ENCODE data around the gene LRRC40. TPM values are rescaled to one million over a fixed set of nuclear protein-coding genes. Genes with fewer than 3 reads are reported as not detected.
A peak's percentile ranks its signal among the peaks of the same experiment; 100 is the strongest.

The LRRC40 gene
- total and polyA plus RNA-seq, 2 donors (not counting 1 experiment from before 2014, with no cell fraction given), result 16.5 to 24.2 TPM

DNA sequence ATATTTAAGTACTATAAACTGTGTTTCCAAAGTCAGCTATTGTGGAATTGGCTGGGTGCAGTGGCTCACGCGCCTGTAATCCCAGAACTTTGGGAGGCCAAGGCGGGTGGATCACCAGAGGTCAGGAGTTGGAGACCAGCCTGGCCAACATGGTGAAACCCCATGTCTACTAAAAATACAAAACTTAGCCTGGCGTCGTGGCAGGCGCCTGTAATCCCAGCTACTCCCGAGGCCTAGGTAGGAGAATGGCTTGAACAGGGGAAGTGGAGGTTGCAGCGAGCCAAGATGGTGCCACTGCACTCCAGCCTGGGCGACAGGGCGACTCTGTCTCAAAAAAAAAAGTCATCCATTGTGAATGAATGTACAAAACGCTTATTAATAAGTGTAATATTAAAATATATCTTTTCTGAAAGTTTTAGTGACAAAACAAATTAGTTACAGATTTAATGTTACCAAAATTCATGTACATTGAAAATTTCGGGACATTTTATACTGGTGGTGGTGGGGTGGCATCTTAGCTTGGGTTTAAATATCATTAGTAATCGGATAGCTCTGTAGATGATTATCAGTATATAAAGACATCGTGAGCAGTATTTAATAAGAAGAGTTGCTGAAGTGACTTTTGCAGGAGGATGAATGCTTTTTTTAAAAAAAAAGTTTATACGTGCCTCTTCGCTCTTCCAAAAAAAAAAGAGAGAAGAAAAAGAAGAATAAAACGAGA is 15.3 kb upstream of the LRRC40 start:
- Histone ChIP-seq H3K9me3 (ENCODE audit: control insufficient read depth, insufficient read depth, low read depth, low read length) (no peaks in the 10 kb centered on the region), H3K4me3 (replicated peaks in 1 of 4; ENCODE audit: control extremely low read depth in 1 of 4, insufficient read depth in 1 of 4, low read depth in 3 of 4, low read length in 4 of 4) (peak overlapping the region; percentile 54 to 79 (median 76)), H3K4me1 (ENCODE audit: control insufficient read depth, extremely low read depth, insufficient read depth, low read length) (peaks cover 5% of the 10 kb centered on the region), H2AFZ (ENCODE audit: low read length) (peak overlapping the region; percentile 12), H3K36me3 (ENCODE audit: control insufficient read depth, insufficient read depth, low read length) (peaks cover 7% of the 10 kb centered on the region), H3K79me2 (ENCODE audit: control insufficient read depth, insufficient read depth, low read length) (peaks cover 85% of the 10 kb centered on the region), H3K27ac (ENCODE audit: insufficient read depth, low read length) (peak overlapping the region; percentile 96), H3K27me3 (ENCODE audit: control insufficient read depth, insufficient read depth, low read length) (no peaks in the 10 kb centered on the region), H4K20me1 (ENCODE audit: control insufficient read depth, extremely low read depth, insufficient read depth, low read length) (peaks cover 4% of the 10 kb centered on the region), H3K4me2 (ENCODE audit: extremely low read depth, insufficient read depth, low read length) (peak overlapping the region; percentile 79), H3K9ac (ENCODE audit: insufficient read depth, low read length) (peak overlapping the region; percentile 97)
- DNase-seq (ENCODE audit: low read depth in 2 of 2), result no peak
- no peak for TF ChIP-seq EZH2 (IDR thresholded peaks at IDR 0.05; ENCODE audit: low read length, missing control alignments)
- TF ChIP-seq, protein P1, sequence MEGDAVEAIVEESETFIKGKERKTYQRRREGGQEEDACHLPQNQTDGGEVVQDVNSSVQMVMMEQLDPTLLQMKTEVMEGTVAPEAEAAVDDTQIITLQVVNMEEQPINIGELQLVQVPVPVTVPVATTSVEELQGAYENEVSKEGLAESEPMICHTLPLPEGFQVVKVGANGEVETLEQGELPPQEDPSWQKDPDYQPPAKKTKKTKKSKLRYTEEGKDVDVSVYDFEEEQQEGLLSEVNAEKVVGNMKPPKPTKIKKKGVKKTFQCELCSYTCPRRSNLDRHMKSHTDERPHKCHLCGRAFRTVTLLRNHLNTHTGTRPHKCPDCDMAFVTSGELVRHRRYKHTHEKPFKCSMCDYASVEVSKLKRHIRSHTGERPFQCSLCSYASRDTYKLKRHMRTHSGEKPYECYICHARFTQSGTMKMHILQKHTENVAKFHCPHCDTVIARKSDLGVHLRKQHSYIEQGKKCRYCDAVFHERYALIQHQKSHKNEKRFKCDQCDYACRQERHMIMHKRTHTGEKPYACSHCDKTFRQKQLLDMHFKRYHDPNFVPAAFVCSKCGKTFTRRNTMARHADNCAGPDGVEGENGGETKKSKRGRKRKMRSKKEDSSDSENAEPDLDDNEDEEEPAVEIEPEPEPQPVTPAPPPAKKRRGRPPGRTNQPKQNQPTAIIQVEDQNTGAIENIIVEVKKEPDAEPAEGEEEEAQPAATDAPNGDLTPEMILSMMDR (conservative IDR thresholded peaks at IDR 0.05 in 1 of 2, IDR thresholded peaks at IDR 0.05 in 1 of 2; ENCODE audit: low read depth in 1 of 2, low read length in 2 of 2), result no peak

DNA sequence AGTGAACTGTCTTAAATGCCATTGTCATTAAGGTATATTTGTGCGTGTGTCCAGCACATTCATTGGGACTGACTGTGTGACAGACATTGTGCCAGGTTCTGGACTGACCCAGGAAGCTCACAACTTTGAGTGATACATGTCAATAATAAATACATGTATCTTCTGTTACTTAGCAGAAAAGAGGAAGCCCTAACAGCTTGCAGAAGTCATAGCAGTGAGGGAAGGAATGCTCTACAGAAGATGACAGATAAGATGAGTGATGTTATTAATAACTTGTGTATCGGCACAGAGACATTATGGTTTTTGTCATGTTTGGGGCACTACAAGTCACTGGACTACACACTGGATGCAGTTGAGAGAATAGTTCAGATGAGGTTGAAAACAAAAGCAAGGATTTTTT is 14.6 kb upstream of the LRRC40 start:
- Histone ChIP-seq H2AFZ (ENCODE audit: low read length) (no peak overlapping the region), H4K20me1 (ENCODE audit: control insufficient read depth, extremely low read depth, insufficient read depth, low read length) (peaks cover 4% of the 10 kb centered on the region), H3K9me3 (ENCODE audit: control insufficient read depth, insufficient read depth, low read depth, low read length) (no peaks in the 10 kb centered on the region), H3K27ac (ENCODE audit: insufficient read depth, low read length) (no peak overlapping the region), H3K79me2 (ENCODE audit: control insufficient read depth, insufficient read depth, low read length) (peaks cover 85% of the 10 kb centered on the region), H3K4me2 (ENCODE audit: extremely low read depth, insufficient read depth, low read length) (no peak overlapping the region), H3K9ac (ENCODE audit: insufficient read depth, low read length) (no peak overlapping the region), H3K27me3 (ENCODE audit: control insufficient read depth, insufficient read depth, low read length) (no peaks in the 10 kb centered on the region), H3K4me3 (replicated peaks in 1 of 4; ENCODE audit: control extremely low read depth in 1 of 4, insufficient read depth in 1 of 4, low read depth in 3 of 4, low read length in 4 of 4) (no peak overlapping the region), H3K36me3 (ENCODE audit: control insufficient read depth, insufficient read depth, low read length) (peaks cover 7% of the 10 kb centered on the region), H3K4me1 (ENCODE audit: control insufficient read depth, extremely low read depth, insufficient read depth, low read length) (peaks cover 4% of the 10 kb centered on the region)
- TF ChIP-seq, protein P1 (conservative IDR thresholded peaks at IDR 0.05 in 1 of 2, IDR thresholded peaks at IDR 0.05 in 1 of 2; ENCODE audit: low read depth in 1 of 2, low read length in 2 of 2), result no peak
- TF ChIP-seq EZH2 (IDR thresholded peaks at IDR 0.05; ENCODE audit: low read length, missing control alignments), result no peak
- no peak for DNase-seq (ENCODE audit: low read depth in 2 of 2)

DNA sequence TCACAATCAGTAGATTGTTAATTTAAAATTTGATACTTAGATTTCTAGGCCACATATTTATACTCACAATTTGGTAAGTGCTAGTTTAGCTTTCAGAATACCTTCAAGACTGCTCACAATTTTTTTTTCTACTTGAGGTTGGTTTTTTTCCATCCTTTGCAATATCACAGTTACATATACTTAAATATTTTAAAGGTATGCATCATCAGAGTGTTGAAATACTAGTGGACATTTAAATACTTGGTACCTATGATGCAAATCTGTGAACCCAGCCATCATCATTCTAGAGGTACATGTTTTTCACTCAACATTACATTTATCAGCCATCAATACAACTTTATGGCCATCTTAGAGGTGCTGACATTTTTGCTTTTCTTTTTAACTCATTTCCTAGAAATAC is 6.2 kb upstream of the LRRC40 start:
- Histone ChIP-seq H3K4me3 (replicated peaks in 1 of 4; ENCODE audit: control extremely low read depth in 1 of 4, insufficient read depth in 1 of 4, low read depth in 3 of 4, low read length in 4 of 4) (no peak overlapping the region), H2AFZ (ENCODE audit: low read length) (no peak overlapping the region), H3K4me2 (ENCODE audit: extremely low read depth, insufficient read depth, low read length) (no peak overlapping the region), H3K36me3 (ENCODE audit: control insufficient read depth, insufficient read depth, low read length) (no peaks in the 10 kb centered on the region), H3K27ac (ENCODE audit: insufficient read depth, low read length) (no peak overlapping the region), H3K9ac (ENCODE audit: insufficient read depth, low read length) (no peak overlapping the region), H3K4me1 (ENCODE audit: control insufficient read depth, extremely low read depth, insufficient read depth, low read length) (peaks cover 3% of the 10 kb centered on the region), H3K9me3 (ENCODE audit: control insufficient read depth, insufficient read depth, low read depth, low read length) (no peaks in the 10 kb centered on the region), H3K27me3 (ENCODE audit: control insufficient read depth, insufficient read depth, low read length) (no peaks in the 10 kb centered on the region), H3K79me2 (ENCODE audit: control insufficient read depth, insufficient read depth, low read length) (peaks cover 97% of the 10 kb centered on the region), H4K20me1 (ENCODE audit: control insufficient read depth, extremely low read depth, insufficient read depth, low read length) (no peaks in the 10 kb centered on the region)
- no peak for TF ChIP-seq EZH2 (IDR thresholded peaks at IDR 0.05; ENCODE audit: low read length, missing control alignments)
- TF ChIP-seq, protein P1 (conservative IDR thresholded peaks at IDR 0.05 in 1 of 2, IDR thresholded peaks at IDR 0.05 in 1 of 2; ENCODE audit: low read depth in 1 of 2, low read length in 2 of 2), result no peak
- DNase-seq (ENCODE audit: low read depth in 2 of 2), result no peak
